Fibroblast of villous mesenchyme (primary cell): ENCODE measurements around the gene KICS2. TPM values are rescaled to one million over a fixed set of nuclear protein-coding genes. Genes with fewer than 3 reads are reported as not detected.
A peak's percentile ranks its signal among the peaks of the same experiment; 100 is the strongest.

Source experiments
- DNase-seq: peaks from one replicate; pipeline ENCODE4 v3.0.0-alpha.2; 2010; ENCODE audit warnings: low read depth
- H3K4me3 ChIP-seq: 2 replicates; pipeline ENCODE4 v1.5.1; 2011; ENCODE audit warnings: low read depth, mild to moderate bottlenecking, low read length
- CTCF ChIP-seq: IDR thresholded peaks from 2 replicates; pipeline ENCODE4 v1.5.1; 2012; ENCODE audit warnings: low read depth, mild to moderate bottlenecking, low read length; ENCODE audit not compliant: insufficient read depth
- total RNA-seq: library from RNA; depleted of rRNA; stranded (reverse); fragments of >200 nt; gene quantifications from 2 replicates; pipeline ENCODE4 v1.2.3, GENCODE V29; 2012

The KICS2 gene
- total RNA-seq, 1 donor = 8.2 TPM

- H3K4me3 ChIP-seq = no peak overlapping the region
- no peak for TF ChIP-seq CTCF
- no peak for DNase-seq
Measured at GRCh38 chr12:64258576-64258975, 36.5 kb upstream of the KICS2 start.

DNA sequence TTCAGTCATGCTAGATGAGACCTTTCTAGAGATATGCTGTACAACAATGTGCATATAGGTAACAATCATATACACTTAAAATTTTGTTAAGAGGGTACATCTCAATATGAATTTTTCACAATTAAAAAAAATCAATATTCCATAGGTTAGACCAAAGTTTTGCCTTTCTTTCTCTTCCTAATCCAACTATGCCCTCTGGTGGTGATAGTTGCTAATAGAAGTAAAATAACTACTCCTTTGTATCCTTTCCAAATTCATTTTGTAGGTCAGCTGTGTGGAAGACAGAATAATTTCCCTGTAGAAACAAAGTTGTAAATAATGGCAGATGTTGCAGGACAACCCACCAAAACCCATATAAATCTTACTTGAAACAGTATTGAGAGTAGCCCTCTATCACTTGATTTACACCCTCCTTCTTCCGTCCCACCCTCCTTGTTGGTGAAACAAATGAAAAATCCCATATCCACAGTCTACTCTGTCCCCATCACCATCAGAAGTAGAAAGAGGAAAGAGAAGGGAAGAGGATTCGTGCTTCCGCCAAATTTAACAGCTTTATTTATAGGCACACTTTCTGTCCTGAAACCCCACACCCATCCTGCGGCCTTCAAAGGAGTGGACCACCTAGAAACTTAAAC is 34.2 kb upstream of the KICS2 start:
- DNase-seq = peak; percentile 75
- TF ChIP-seq CTCF = peak; percentile 65
- peak overlapping the region; percentile 19 for H3K4me3 ChIP-seq

- DNase-seq = no peak
- no peak for TF ChIP-seq CTCF
- H3K4me3 ChIP-seq = no peak overlapping the region
Measured at GRCh38 chr12:64255249-64255648, 33.2 kb upstream of the KICS2 start.

GRCh38 chr12:64253356-64253755 is 31.3 kb upstream of the KICS2 start:
- DNase-seq = no peak
- TF ChIP-seq CTCF = no peak
- H3K4me3 ChIP-seq = no peak overlapping the region

GRCh38 chr12:64252681-64253080 is 30.6 kb upstream of the KICS2 start:
- peak; percentile 80 for DNase-seq
- H3K4me3 ChIP-seq = no peak overlapping the region
- no peak for TF ChIP-seq CTCF

- DNase-seq = no peak
- no peak for TF ChIP-seq CTCF
- no peak overlapping the region for H3K4me3 ChIP-seq
Measured at GRCh38 chr12:64243809-64244208, 21.7 kb upstream of the KICS2 start.

DNA sequence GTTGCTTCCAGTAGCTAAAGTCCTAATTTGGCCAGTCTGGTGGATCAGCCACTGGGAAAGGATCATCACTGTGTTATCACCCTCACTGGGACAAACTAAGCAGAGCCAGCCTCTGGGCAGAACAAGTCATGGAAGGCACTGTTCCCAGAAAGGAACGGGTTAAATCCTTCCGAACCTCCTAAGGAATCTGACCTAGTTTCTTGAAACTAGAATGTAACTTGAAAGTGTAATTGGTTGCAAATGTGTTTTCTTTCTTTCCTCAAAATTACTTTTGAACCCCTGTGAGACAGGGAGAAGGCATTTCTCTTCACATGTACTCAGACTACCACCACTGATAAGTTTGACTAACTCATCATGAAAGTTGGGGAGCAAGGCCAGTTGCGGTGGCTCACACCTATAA is 18.7 kb upstream of the KICS2 start:
- no peak for TF ChIP-seq CTCF
- DNase-seq = no peak
- H3K4me3 ChIP-seq = no peak overlapping the region
